ENCODE results near the gene SMTN. TPM values are rescaled to one million over a fixed set of nuclear protein-coding genes. Genes with fewer than 3 reads are reported as not detected.

Gene SMTN
- total and polyA plus RNA-seq, 9 donors, result 23.1 to 238 (median 61.2) TPM

DNA sequence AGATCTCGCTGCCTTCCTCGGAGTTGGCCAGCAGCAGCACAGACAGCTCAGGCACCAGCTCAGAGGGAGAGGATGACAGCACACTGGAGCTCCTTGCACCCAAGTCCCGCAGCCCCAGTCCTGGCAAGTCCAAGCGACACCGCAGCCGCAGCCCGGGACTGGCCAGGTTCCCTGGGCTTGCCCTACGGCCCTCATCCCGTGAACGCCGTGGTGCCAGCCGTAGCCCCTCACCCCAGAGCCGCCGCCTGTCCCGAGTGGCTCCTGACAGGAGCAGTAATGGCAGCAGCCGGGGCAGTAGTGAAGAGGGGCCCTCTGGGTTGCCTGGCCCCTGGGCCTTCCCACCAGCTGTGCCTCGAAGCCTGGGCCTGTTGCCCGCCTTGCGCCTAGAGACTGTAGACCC, 52.8 kb downstream of the SMTN start:
- no peak overlapping the region for H3K27ac ChIP-seq
- WGBS, 3 donors, result 92 to 95% (median 94%) methylated on average over 15 to 19 of the region's 19 CpGs
- no peak for DNase-seq
- no peaks in the 10 kb centered on the region for H3K36me3 ChIP-seq
- no peak overlapping the region for H3K4me3 ChIP-seq
- H3K4me1 ChIP-seq (ENCODE audit: insufficient read depth), result no peaks in the 10 kb centered on the region
- intact Hi-C loops (cut with DNase I), result no loop called here
- no peaks in the 10 kb centered on the region for H3K9me3 ChIP-seq
- TF ChIP-seq EP300 (IDR thresholded peaks at IDR 0.05), result no peak
- TF ChIP-seq POLR2A (IDR thresholded peaks at IDR 0.05), result no peak
- TF ChIP-seq CTCF (IDR thresholded peaks at IDR 0.05), result no peak
- no peaks in the 10 kb centered on the region for H3K27me3 ChIP-seq

DNA sequence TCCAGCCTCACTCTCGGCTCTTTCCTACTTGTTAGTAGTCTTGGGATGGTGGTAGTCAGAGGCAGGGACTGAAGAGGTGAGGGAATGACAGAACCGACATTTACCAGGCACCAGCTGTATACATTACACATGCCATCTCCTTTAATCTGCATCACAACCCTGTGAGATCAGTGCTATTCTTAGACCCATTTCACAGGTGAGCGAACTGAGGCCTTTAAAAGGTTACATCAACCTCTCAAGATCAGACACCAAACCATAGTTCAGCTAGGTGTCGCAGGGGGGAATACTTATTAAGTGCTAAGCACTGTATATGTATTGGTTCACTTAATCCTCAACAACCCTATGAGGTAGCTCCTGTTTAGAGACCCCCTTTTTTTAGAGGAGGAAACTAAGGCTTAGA, 53.6 kb downstream of the SMTN start:
- TF ChIP-seq CTCF (IDR thresholded peaks at IDR 0.05) (no peak), EP300 (IDR thresholded peaks at IDR 0.05) (no peak), POLR2A (IDR thresholded peaks at IDR 0.05) (no peak)
- Histone ChIP-seq H3K4me1 (ENCODE audit: insufficient read depth) (no peaks in the 10 kb centered on the region), H3K4me3 (no peak overlapping the region), H3K9me3 (no peaks in the 10 kb centered on the region), H3K27me3 (no peaks in the 10 kb centered on the region), H3K36me3 (no peaks in the 10 kb centered on the region), H3K27ac (no peak overlapping the region)
- intact Hi-C loops (cut with DNase I), result no loop called here
- WGBS, 3 donors, result 78 to 86% (median 84%) methylated on average over 4 of the region's 4 CpGs
- no peak for DNase-seq

GRCh38 chr22:31135706-31136105, 54.6 kb downstream of the SMTN start:
- no peak for TF ChIP-seq POLR2A (IDR thresholded peaks at IDR 0.05)
- no peak for TF ChIP-seq EP300 (IDR thresholded peaks at IDR 0.05)
- no peak for TF ChIP-seq CTCF (IDR thresholded peaks at IDR 0.05)
- intact Hi-C loops (cut with DNase I), result no loop called here
- 85 to 91% (median 86%) methylated on average over 6 of the region's 6 CpGs for WGBS, 3 donors

DNA sequence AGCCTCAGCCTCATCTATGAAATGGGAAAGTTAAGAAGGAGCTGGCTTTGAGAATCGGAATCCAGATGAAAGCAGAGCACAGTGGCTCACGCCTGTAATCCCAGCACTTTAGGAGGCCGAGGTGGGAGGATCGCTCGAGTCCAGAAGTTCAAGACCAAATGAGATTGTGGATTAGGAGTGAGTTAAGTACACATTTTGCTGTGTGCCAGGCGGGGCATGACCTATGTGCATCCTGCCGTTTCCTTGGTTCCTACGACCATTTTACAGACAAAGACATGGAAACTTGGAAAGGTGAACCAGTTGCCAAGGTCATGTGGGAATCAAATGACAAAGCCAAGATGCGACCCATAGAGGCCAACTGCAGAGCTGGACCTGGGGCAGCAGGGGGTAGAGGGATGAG, 55.0 kb downstream of the SMTN start:
- no peaks in the 10 kb centered on the region for H3K36me3 ChIP-seq
- no peaks in the 10 kb centered on the region for H3K9me3 ChIP-seq
- DNase-seq, result no peak
- H3K4me3 ChIP-seq, result no peak overlapping the region
- H3K27ac ChIP-seq, result no peak overlapping the region
- intact Hi-C loops (cut with DNase I), result no loop called here
- WGBS, 3 donors, result 83 to 86% (median 85%) methylated on average over 9 of the region's 9 CpGs
- H3K4me1 ChIP-seq (ENCODE audit: insufficient read depth), result no peaks in the 10 kb centered on the region
- no peaks in the 10 kb centered on the region for H3K27me3 ChIP-seq
- TF ChIP-seq CTCF (IDR thresholded peaks at IDR 0.05) (no peak), POLR2A (IDR thresholded peaks at IDR 0.05) (no peak), EP300 (IDR thresholded peaks at IDR 0.05) (no peak)

More at GRCh38 chr22:31135706-31136105, 54.6 kb downstream of the SMTN start:
- Histone ChIP-seq H3K27ac (no peak overlapping the region), H3K4me1 (ENCODE audit: insufficient read depth) (no peaks in the 10 kb centered on the region), H3K36me3 (no peaks in the 10 kb centered on the region), H3K27me3 (no peaks in the 10 kb centered on the region), H3K9me3 (no peaks in the 10 kb centered on the region), H3K4me3 (no peak overlapping the region)
- no peak for DNase-seq

- H3K27me3 ChIP-seq, result no peaks in the 10 kb centered on the region
- intact Hi-C loops (cut with DNase I), result no loop called here
- no peak for DNase-seq
- H3K27ac ChIP-seq, result no peak overlapping the region
- 84 to 91% (median 88%) methylated on average over 16 of the region's 16 CpGs for WGBS, 3 donors
- no peaks in the 10 kb centered on the region for H3K9me3 ChIP-seq
- no peaks in the 10 kb centered on the region for H3K4me1 ChIP-seq (ENCODE audit: insufficient read depth)
- H3K4me3 ChIP-seq, result no peak overlapping the region
- TF ChIP-seq POLR2A (IDR thresholded peaks at IDR 0.05) (no peak), EP300 (IDR thresholded peaks at IDR 0.05) (no peak), CTCF (IDR thresholded peaks at IDR 0.05) (no peak)
- no peaks in the 10 kb centered on the region for H3K36me3 ChIP-seq
Observed at GRCh38 chr22:31136711-31137110, 55.6 kb downstream of the SMTN start.
